ENCODE measurements around the gene KRT74.
"Not testable (repeated sequence)": the region's sequence is repeated elsewhere in the genome, so short reads cannot be mapped to it uniquely, and the experiment has no call there.

The KRT74 gene

GRCh38 chr12:52601671-52602070, 28.0 kb upstream of the KRT74 start:
- DNase-seq, result no peak

- DNase-seq, result no peak
Observed at GRCh38 chr12:52600941-52601481, 27.4 kb upstream of the KRT74 start, which contains the start of gene KRT72. Gene KRT72, minus strand, starts transcription at chr12:52601463. Its CDS starts 11 bp downstream, at chr12:52601452.

DNA sequence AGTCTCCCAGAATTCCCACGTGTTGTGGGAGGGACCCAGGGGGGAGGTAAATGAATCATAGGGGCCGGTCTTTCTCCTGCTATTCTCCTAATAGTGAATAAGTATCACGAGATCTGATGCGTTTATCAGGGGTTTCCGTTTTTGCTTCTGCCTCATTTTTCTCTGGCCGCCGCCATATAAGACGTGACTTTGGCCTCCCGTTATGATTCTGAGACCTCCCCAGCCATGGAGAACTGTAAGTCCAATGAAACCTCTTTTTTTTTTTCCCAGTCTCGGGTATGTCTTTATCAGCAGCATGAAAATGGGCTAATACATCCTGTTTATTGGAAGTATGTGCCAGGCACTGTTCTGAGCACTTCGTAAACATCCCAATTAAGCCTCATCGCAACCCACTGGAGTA, 26.8 kb upstream of the KRT74 start:
- no peak for DNase-seq

DNA sequence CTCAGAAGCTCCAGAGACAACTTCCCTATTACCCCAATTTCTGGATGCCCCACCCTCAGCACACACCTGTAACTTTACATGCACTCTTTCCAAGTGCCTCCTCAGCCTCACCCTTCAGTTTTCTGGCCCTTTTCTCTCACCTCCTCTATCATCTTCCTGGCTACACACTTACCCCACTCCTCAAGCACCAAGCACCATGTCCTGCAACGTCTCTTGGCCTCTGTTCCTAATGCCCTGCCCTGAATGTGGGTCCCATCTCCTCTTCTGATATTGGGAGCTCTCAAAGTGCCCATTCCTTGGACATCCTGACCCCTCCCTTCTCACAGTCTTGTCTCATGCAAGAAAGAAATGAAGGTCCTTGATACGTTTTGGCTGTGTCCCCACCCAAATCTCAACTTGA, 26.4 kb upstream of the KRT74 start:
- DNase-seq, result no peak

GRCh38 chr12:52598966-52599365, 25.3 kb upstream of the KRT74 start:
- DNase-seq, result no peak

DNA sequence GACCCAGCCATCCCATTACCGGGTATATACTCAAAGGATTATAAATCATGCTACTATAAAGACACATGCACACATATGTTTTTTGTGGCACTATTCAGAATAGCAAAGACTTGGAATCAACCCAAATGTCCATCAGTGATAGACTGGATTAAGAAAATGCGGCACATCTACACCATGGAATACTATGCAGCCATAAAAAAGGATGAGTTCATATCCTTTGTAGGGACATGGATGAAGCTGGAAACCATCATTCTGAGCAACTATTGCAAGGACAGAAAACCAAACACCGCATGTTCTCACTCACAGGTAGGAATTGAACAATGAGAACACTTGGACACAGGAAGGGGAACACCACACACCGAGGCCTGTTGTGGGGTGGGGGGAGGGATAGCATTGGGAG, 20.6 kb upstream of the KRT74 start:
- DNase-seq, result not testable (repeated sequence)

- DNase-seq, result no peak
Observed at GRCh38 chr12:52591521-52591920, 17.9 kb upstream of the KRT74 start.

DNA sequence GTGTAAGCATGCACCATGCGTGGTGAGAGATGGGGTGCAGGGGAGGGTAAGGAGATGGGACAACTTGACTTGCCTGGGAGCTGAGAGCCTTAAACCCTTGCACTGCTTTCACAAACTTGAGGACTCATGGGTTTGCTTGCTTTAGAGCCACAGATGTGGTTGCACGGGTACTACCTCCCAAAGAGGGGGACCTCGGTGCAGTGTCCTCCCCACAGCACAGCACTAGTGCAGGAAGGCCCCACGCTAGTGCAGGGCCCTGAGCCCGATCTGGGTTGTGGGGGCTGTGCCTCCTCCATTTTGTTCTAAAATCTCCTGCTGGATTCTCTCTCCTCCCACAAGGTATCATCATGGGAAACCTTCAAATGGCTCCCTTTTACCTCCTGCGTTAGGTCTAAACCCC, 16.4 kb upstream of the KRT74 start:
- no peak for DNase-seq

- DNase-seq, result no peak
Observed at GRCh38 chr12:52587563-52587962, 13.9 kb upstream of the KRT74 start.

- no peak for DNase-seq
Observed at GRCh38 chr12:52585946-52586345, 12.3 kb upstream of the KRT74 start.

- DNase-seq, result no peak
Observed at GRCh38 chr12:52585066-52585465, 11.4 kb upstream of the KRT74 start.

DNA sequence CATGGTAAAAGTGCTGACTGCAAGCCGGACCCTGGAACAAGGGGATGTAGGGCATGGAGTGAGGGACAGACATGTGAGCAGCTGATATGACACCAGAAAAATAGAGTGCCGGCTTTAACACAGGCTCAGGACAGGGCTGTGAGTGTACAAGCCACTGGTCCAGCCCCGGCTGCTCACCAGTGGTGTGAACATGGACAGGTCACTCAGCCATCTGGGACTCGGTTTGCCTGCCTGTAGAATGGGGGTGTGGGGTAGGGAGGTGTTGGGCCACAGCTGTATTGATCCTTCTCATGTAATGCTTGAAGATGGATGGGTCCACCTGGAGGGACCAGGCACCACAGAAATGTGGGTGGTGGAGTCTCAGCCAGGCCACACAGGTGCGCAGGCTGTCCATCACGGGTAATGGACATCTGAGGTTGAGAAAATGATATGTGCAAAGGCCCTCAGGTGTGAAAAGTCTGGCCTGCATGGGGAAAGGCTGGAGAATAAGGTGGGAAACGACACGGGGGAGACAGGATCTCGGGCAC, 10.6 kb upstream of the KRT74 start:
- no peak for DNase-seq

- DNase-seq, result peak; percentile 85
Observed at GRCh38 chr12:52582971-52583456, 9.4 kb upstream of the KRT74 start.

GRCh38 chr12:52582486-52582885, 8.8 kb upstream of the KRT74 start:
- DNase-seq, result no peak

DNA sequence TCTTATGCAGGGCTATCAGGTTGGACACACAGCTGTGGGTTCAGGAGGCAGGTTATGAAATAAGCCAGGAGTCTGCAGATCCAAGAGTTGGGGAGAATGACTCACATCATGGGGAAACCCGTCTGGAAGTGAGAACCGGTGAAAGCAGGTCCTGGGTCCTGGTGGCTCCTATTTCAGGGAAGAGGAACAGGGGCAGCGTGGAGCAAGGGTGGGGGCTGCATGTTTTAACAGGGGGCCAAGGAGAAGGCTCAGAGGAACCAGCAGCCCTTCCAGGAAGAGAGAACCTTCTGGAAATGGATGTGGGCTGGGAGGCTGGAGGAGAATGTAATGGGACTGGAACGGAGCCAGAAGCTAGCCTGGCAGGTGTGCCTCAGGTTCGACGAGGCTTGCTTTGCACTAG, 7.8 kb upstream of the KRT74 start:
- DNase-seq, result peak; percentile 46

GRCh38 chr12:52581066-52581465, 7.4 kb upstream of the KRT74 start:
- DNase-seq, result no peak

DNA sequence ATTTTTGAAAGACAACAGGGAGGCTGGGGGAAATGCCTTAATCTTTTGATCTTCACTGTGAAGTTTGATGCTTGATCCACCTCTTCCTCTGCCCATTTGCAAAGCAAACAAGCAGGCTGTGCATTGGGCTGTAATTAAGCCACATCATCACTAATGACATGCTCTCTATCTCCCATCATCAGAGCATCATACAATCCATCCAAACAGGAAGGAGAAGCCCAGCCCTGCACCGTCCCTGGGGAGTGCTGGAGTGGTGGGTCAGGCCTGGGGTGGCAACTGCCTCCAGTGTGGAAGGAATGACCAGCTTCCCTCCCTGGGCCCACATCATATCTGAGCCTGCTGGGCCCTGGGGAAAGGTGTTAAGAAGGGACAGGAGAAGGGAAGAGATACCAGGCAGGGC, 6.9 kb upstream of the KRT74 start:
- no peak for DNase-seq

DNA sequence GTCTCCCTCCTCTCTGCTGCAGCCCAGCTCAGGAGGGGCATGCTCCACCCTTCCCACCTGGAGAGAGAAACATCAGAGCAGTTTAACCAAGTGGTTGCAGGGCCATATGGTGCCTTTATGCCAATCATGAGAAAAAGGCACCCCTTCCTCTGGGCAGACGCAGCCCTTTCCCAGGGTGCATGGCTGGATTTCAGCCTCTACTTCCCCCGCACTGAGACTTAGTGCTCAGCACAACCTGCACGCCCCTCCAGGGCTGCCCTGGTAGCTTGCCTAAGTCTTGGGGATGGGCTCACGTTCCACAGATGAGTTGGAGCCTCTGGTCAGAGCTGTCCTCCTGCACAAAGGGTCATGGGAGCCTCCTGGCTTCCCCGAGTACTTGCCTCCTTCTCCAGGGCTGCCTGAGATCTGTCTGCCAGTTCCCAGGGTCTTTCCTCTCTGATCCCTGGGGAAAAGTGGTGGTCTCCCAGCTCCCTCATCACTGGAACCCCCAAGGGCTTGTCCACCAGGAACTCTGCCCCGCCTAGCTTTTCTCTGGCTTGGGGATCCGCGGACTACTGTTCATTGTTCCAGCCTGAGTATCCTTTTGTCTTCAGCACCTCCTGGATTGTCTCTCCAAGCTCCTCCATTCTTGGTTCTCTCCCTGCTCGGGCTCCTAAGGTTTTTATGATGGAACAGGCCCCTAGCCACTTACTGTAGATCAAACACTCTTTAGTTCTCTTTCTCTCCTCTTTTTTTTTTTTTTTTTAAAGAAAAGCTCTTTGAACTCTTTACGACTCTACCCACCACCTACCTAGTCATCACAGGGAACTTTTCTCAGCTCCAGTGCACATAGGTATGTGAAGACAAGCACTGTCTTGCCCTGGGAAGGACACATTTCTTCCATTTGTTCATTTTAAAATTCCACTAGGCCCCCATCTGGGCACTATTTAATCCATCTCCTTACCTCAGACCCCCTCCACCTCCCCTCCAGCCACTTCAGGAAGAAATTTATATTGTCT, 6.1 kb upstream of the KRT74 start:
- DNase-seq, result no peak

- DNase-seq, result no peak
Observed at GRCh38 chr12:52578469-52578868, 4.8 kb upstream of the KRT74 start.

- DNase-seq, result no peak
Observed at GRCh38 chr12:52577316-52577715, 3.7 kb upstream of the KRT74 start.

GRCh38 chr12:52575948-52576347, 2.3 kb upstream of the KRT74 start:
- DNase-seq, result no peak

DNA sequence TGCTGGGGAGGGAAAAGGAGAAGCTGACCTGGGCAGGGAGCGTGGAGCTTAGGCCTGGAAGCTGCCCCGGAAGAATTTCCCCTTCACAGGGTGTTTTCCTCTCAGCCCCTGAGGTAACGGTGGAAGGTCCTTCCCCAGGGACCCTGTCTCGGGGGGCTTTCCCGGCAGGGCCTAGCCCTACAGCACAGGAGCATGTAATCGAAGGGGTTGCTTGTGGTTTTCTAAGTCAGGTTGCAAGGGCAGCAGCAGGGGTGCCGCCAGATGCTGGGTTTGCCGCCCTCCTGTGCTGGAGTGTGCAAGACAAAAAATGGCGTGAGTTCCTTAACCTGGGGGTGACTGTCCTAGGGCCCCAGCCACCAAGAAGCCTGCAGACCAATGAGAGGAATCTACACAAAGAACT, 1.6 kb upstream of the KRT74 start:
- DNase-seq, result no peak

- no peak for DNase-seq
Observed at GRCh38 chr12:52573306-52573705, 337 bp downstream of the KRT74 start.

DNA sequence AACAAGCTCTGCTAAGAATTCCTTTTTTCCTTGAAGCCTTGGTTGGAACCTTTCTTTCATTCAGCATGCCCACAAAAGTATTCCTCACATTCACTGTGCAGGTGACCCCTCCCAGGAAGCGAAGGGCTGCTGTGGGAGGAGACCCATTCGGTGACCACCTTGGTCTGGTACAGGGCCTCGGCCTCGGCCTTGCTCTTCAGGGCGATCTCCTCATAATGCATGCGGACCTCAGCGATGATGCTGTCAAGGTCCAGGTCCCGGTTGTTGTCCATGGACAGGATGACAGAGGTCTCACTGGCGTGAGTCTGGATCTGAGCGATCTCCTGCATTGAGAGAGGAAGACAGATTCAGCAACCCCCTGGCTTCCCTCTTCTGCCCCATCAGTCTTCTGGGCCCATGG, 3.1 kb downstream of the KRT74 start:
- DNase-seq, result no peak

Data from NCI-H2107 (cell line).